Retinal pigment epithelial cell (primary cell): Measurements from ENCODE around the gene TSPO.

Experiments
- DNase-seq: peaks from one replicate; pipeline ENCODE4 v3.0.0-alpha.2; 2010; ENCODE audit warnings: low read depth
- H3K4me3 ChIP-seq: 2 replicates; pipeline ENCODE4 v1.5.1; 2011; ENCODE audit warnings: mild to moderate bottlenecking, low read length, control low read depth, moderate library complexity
- CTCF ChIP-seq: conservative IDR thresholded peaks from 2 replicates; pipeline ENCODE4 v1.5.1; 2011; ENCODE audit warnings: low read depth, low read length, control low read depth, inconsistent platforms

The TSPO gene

DNA sequence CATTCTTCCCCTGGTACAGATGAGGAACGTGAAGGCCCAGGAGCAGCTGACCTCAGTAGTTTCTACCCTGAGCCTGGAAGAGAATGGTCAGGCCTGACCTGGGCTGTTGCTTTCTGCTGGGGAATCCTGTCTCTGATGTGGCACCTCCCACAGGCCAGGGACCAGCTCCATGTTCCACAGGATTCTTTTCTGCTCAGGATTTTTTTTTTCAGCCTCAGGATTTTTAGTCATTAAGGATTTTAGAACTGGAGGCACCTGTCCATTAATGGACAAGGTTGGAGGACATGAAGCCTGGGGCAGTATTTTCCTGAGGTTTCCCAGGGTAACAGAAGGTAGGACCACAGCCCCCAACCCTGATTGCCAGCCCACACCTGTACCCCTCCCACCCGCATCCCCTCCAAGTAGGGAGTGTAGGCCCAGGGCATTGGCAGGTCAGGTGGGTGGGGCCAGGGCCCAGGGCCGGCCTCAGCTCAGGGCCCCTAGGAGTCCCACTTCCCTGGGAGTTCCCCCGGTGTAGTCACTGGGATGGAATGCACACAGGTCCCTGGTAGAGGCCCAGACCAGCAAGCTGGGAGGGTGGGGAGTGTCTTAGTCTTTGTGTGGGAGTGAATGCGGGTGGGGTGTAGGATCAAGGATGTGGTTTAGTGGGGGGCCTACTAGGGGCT, 24.7 kb upstream of the TSPO start:
- no peak overlapping the region for H3K4me3 ChIP-seq
- peak; percentile 46 for DNase-seq
- TF ChIP-seq CTCF: no peak

DNA sequence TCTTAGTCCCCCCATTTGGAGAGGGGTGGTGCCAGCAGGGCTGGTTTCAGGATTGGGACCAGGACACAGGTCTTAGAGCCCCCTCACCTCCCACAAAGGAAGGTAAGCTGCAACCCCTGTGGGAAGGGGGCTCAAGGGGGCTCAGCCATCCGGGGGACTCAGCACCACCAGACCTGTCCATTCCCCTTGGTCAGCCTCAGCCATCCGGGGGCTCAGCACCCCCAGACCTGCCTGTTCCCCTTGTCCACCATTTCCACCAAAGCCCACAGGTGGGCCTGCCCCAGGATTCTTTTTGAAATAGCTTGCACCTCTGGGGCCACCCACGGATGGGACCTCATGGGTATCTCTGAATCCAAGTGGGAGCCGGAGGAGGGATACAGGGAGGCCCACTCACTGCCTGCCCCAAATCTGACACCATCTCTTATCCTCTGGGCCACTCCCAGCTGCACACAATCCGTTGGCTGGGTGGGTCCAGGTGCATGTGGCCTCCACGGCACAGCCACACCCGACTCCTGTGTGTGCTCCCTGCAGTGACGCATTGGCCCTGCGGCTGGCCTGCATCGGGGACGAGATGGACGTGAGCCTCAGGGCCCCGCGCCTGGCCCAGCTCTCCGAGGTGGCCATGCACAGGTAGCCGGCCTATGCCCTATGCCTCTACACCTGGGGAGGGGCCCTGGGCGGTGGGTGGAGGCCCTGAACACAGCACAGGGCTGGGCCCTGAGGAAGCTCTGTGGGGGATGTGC, 24.0 kb upstream of the TSPO start:
- DNase-seq: no peak
- TF ChIP-seq CTCF: no peak
- H3K4me3 ChIP-seq: no peak overlapping the region

DNA sequence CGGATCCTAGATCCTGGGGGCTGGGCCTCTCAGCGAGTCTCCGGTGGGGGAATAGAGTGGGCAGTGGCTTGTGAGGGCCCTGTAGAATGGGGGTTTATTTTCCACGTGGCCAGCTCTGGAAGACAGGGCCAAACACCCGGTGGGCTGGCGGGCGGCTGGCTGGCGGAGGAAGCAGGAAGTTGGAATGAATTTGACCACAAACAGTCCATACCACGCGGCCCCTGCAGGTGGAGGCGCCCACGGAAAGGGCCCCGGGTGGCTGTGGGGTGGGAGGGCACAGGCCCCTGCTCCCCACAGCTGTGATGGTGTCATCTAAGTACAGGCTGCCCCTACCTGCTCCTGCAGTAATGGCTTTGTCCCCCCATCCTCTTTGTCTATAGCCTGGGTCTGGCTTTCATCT, 23.2 kb upstream of the TSPO start:
- no peak for TF ChIP-seq CTCF
- DNase-seq: no peak
- H3K4me3 ChIP-seq: no peak overlapping the region

GRCh38 chr22:43128928-43129424, 22.4 kb upstream of the TSPO start:
- H3K4me3 ChIP-seq: no peak overlapping the region
- no peak for TF ChIP-seq CTCF
- DNase-seq: no peak

GRCh38 chr22:43129426-43130425, 21.6 kb upstream of the TSPO start:
- H3K4me3 ChIP-seq: no peak overlapping the region
- DNase-seq: no peak
- TF ChIP-seq CTCF: no peak

DNA sequence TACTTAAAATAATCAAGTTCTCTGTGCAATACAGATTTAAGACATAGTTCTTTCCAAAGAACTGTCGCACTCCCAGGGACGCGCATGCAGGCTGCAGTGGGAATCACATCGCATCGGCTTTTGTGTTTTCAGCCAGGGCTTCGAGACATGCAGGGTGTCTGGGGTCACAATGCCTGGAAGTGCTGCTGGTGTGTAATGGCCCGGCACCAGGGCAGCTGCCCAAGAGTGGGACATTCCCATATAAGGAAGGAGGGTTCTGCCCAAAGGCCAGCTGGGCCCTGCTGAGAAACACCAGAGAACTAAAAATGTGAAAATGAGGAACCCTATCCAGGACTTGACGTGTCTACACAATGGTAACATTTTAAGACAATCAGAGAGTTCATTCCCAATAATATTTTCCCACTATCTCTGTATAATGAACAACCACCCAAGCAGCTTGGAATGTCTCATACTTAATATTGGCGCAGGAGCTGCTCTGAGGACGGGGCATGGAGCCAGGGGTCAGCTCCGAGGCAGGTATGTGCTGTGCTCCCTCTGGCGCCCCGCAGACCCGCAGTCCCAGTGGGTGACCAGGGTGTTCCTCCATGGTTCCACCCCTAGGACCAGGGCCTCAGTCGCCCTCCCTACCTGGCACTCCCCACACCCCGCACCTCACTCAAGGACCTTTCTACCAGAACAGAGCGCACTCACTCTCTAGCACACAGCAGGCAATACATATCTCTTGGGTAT, 19.4 kb upstream of the TSPO start:
- DNase-seq: no peak
- TF ChIP-seq CTCF: no peak
- no peak overlapping the region for H3K4me3 ChIP-seq
